GM23338 (cell line): ENCODE data around the gene WNK2. TPM values are rescaled to one million over a fixed set of nuclear protein-coding genes. Genes with fewer than 3 reads are reported as not detected.
"Not testable (repeated sequence)": the region's sequence is repeated elsewhere in the genome, so short reads cannot be mapped to it uniquely, and the experiment has no call there.

Experiments
- ATAC-seq: fragments of 200-7000 bp; cut with Tn5 transposase; 3 replicates; pipeline ENCODE4 v1.9.1; 2020
- DNase-seq: peaks from one replicate; pipeline ENCODE4 v3.0.0-alpha.2; 2015; ENCODE audit warnings: low spot score
- H2AFZ ChIP-seq: fragments of 200-600 bp; sonication (generic); 2 replicates; pipeline ENCODE4 v1.8.0; 2016; ENCODE audit warnings: antibody characterized with exemption, mild to moderate bottlenecking, moderate library complexity
- H3F3A ChIP-seq: fragments of 200-600 bp; sonication (generic); replicated peaks from 2 replicates; pipeline ENCODE4 v1.8.0; 2017; ENCODE audit warnings: antibody characterized with exemption, mixed run types, low read depth
- H3K27ac ChIP-seq: fragments of 200-600 bp; sonication (generic); 2 replicates; pipeline ENCODE4 v1.6.1; 2016; ENCODE audit warnings: low read depth
- H3K27me3 ChIP-seq: fragments of 200-600 bp; sonication (generic); 2 replicates; pipeline ENCODE4 v1.8.0; 2016; ENCODE audit warnings: mild to moderate bottlenecking, mixed run types, moderate library complexity; ENCODE audit not compliant: insufficient read depth
- H3K36me3 ChIP-seq: fragments of 200-600 bp; sonication (generic); 2 replicates; pipeline ENCODE4 v1.8.0; 2016; ENCODE audit warnings: mild to moderate bottlenecking; ENCODE audit not compliant: insufficient read depth
- H3K4me1 ChIP-seq: fragments of 200-600 bp; sonication (generic); 2 replicates; pipeline ENCODE4 v1.8.0; 2016; ENCODE audit warnings: mild to moderate bottlenecking, moderate library complexity; ENCODE audit not compliant: insufficient read depth
- H3K4me2 ChIP-seq: fragments of 200-600 bp; sonication (generic); 2 replicates; pipeline ENCODE4 v1.7.1; 2017; ENCODE audit warnings: mixed run types
- H3K4me3 ChIP-seq: fragments of 200-600 bp; sonication (generic); 2 replicates; pipeline ENCODE4 v1.6.1; 2016; ENCODE audit warnings: mixed run types
- H3K79me2 ChIP-seq: fragments of 200-600 bp; sonication (generic); replicated peaks from 2 replicates; pipeline ENCODE4 v1.8.0; 2017; ENCODE audit warnings: mild to moderate bottlenecking; ENCODE audit not compliant: insufficient read depth
- H3K9me2 ChIP-seq: fragments of 200-600 bp; sonication (generic); 2 replicates; pipeline ENCODE4 v1.8.0; 2017; ENCODE audit not compliant: insufficient read depth
- H4K20me1 ChIP-seq: fragments of 200-600 bp; sonication (generic); replicated peaks from 2 replicates; pipeline ENCODE4 v1.8.0; 2017; ENCODE audit warnings: mild to moderate bottlenecking; ENCODE audit not compliant: insufficient read depth
- H3K27ac Mint-ChIP-seq: 2 replicates; pipeline ENCODE4 v1.8.0; 2020; ENCODE audit warnings: inconsistent platforms, mild to moderate bottlenecking, moderate library complexity, mixed read lengths
- H3K27me3 Mint-ChIP-seq: 3 replicates; pipeline ENCODE4 v1.8.0; 2022; ENCODE audit warnings: low read depth, mild to moderate bottlenecking, moderate library complexity, mixed read lengths, inconsistent platforms; ENCODE audit not compliant: insufficient read depth, poor library complexity
- H3K36me3 Mint-ChIP-seq: 3 replicates; pipeline ENCODE4 v1.8.0; 2021; ENCODE audit warnings: low read depth, mild to moderate bottlenecking, inconsistent platforms, moderate library complexity, mixed read lengths
- H3K4me1 Mint-ChIP-seq: 3 replicates; pipeline ENCODE4 v1.8.0; 2020; ENCODE audit warnings: mild to moderate bottlenecking, inconsistent platforms, mixed read lengths
- H3K4me3 Mint-ChIP-seq: 3 replicates; pipeline ENCODE4 v1.8.0; 2021; ENCODE audit warnings: moderate library complexity, mild to moderate bottlenecking, inconsistent platforms, mixed read lengths
- H3K9me3 Mint-ChIP-seq: 3 replicates; pipeline ENCODE4 v1.8.0; 2020; ENCODE audit warnings: moderate library complexity, mild to moderate bottlenecking, inconsistent platforms, mixed read lengths
- CREB1 ChIP-seq: fragments of 250-450 bp; sonication (Bioruptor Pico); IDR thresholded peaks from 2 replicates; pipeline ENCODE4 v1.5.0; 2020; ENCODE audit warnings: low read depth, mild to moderate bottlenecking, moderate library complexity
- EZH2 ChIP-seq: fragments of 200-600 bp; sonication (generic); IDR thresholded peaks from one replicate; pipeline ENCODE4 v1.8.0; 2017; ENCODE audit warnings: antibody characterized with exemption, mild to moderate bottlenecking, low read depth; ENCODE audit not compliant: unreplicated experiment
- JUNB ChIP-seq: IDR thresholded peaks from one replicate; pipeline ENCODE4 v1.6.1; 2016; ENCODE audit warnings: antibody characterized with exemption; ENCODE audit not compliant: unreplicated experiment
- NANOG ChIP-seq: IDR thresholded peaks from 2 replicates; pipeline ENCODE4 v1.6.1; 2016; ENCODE audit warnings: antibody characterized with exemption, borderline replicate concordance
- POLR2AphosphoS5 ChIP-seq: IDR thresholded peaks from 2 replicates; pipeline ENCODE4 v1.6.1; 2016; ENCODE audit warnings: antibody characterized with exemption, low read depth
- ZNF331 ChIP-seq: fragments of 250-450 bp; sonication (Bioruptor Pico); IDR thresholded peaks from 2 replicates; pipeline ENCODE4 v1.5.0; 2020; ENCODE audit warnings: low read depth, mild to moderate bottlenecking, moderate library complexity
- polyA plus RNA-seq: library from polyadenylated mRNA; unstranded; fragments of >200 nt; fragmentation: Nextera tagmentation; extraction: Ambion mirVana; gene quantifications from 2 replicates; pipeline ENCODE4 v1.2.1, GENCODE V29; 2016
- total RNA-seq: library from RNA; depleted of rRNA; stranded (reverse); fragments of >200 nt; shearing (Covaris generic); gene quantifications from 2 replicates; pipeline ENCODE4 v1.2.3, GENCODE V29; 2014
- TF ChIP-seq, protein P1 (sequence below): IDR thresholded peaks from 2 replicates; pipeline ENCODE4 v1.6.1; 2016; ENCODE audit warnings: antibody characterized with exemption
- TF ChIP-seq, protein P2 (sequence below): fragments of 250-450 bp; sonication (Bioruptor Pico); IDR thresholded peaks from 2 replicates; pipeline ENCODE4 v1.5.0; 2020; ENCODE audit warnings: mild to moderate bottlenecking, moderate library complexity
- TF ChIP-seq, protein P3 (sequence below): IDR thresholded peaks from one replicate; pipeline ENCODE4 v1.6.1; 2018; ENCODE audit warnings: antibody characterized with exemption; ENCODE audit not compliant: unreplicated experiment
- TF ChIP-seq, protein P4 (sequence below), 2 experiments: fragments of 200-600 bp in 1 of 2; sonication (generic) in 1 of 2; conservative IDR thresholded peaks; 2 replicates each; pipeline versions ENCODE4 v1.5.1 to v1.6.1; 2016 to 2017; ENCODE audit warnings: antibody characterized with exemption in 2 of 2, low read depth in 2 of 2, mild to moderate bottlenecking in 2 of 2, moderate library complexity in 1 of 2

WNK2 gene
- total and polyA plus RNA-seq, 2 experiments from 2014 or later = 56.4 to 102 TPM

DNA sequence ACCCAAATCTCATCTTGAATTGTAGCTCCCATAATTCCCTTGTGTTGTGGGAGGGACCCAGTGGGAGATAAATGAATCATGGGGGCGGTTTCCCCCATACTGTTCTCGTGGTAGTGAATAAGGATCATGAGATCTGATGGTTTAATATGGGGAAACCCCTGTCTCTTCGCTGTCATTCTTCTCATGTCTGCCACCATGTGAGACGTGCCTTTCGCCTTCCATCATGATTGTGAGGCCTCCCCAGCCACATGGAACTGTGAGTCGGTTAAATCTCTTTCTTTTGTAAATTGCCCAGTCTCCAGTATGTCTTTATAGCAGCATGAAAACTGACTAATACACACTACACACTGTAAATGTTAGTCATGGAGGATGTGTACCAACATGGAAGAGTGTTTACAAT, 37.2 kb upstream of the WNK2 start:
- H3K9me3 Mint-ChIP-seq, DNase-seq, H3K36me3 ChIP-seq, H3K4me1 ChIP-seq, H3K27ac ChIP-seq, H3K9me2 ChIP-seq, H3K4me3 Mint-ChIP-seq, H3K27ac Mint-ChIP-seq, H2AFZ ChIP-seq, H3K27me3 ChIP-seq, H3K27me3 Mint-ChIP-seq, H3K79me2 ChIP-seq, H3F3A ChIP-seq, ATAC-seq, H3K4me2 ChIP-seq, H3K4me3 ChIP-seq, H3K36me3 Mint-ChIP-seq, H3K4me1 Mint-ChIP-seq, H4K20me1 ChIP-seq: not testable (repeated sequence)

DNA sequence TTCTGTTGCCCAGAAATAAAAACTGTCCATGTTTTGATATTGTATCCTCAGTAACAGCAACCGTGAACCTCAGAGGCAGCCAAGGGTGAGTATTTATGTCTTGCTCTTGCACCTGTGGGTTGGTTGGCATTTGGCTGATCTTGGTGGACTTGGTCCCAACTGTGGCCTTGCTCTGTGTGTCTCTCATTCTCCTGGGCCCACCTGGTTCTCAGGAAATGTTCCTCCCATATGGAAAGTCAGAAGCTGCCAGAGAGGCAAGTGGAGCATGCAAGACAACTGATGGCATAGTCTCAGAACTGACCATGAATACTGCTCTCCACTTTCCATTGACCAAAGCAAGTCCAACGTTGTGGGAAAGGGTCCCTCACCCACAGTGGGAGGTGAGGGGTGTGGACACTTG, 36.3 kb upstream of the WNK2 start:
- H3F3A ChIP-seq = no peaks in the 10 kb centered on the region
- H3K27ac ChIP-seq = no peak overlapping the region
- Mint-ChIP-seq H3K4me1 (peaks cover 6% of the 10 kb centered on the region; the same call in 2 of the 3 replicates), H3K9me3 (no peaks in the 10 kb centered on the region; the same call in 2 of the 3 replicates), H3K36me3 (no peaks in the 10 kb centered on the region), H3K27me3 (no peaks in the 10 kb centered on the region), H3K4me3 (no peak overlapping the region), H3K27ac (no peak overlapping the region)
- DNase-seq (no peak), ATAC-seq (no peak)
- no peak overlapping the region for H3K4me3 ChIP-seq
- no peak overlapping the region for H2AFZ ChIP-seq
- H3K27me3 ChIP-seq = no peaks in the 10 kb centered on the region
- H3K79me2 ChIP-seq = no peaks in the 10 kb centered on the region
- no peaks in the 10 kb centered on the region for H4K20me1 ChIP-seq
- no peaks in the 10 kb centered on the region for H3K4me1 ChIP-seq
- no peaks in the 10 kb centered on the region for H3K36me3 ChIP-seq
- no peak overlapping the region for H3K4me2 ChIP-seq
- no peaks in the 10 kb centered on the region; the same call in 1 of the 2 replicates for H3K9me2 ChIP-seq
- TF ChIP-seq, protein P1, sequence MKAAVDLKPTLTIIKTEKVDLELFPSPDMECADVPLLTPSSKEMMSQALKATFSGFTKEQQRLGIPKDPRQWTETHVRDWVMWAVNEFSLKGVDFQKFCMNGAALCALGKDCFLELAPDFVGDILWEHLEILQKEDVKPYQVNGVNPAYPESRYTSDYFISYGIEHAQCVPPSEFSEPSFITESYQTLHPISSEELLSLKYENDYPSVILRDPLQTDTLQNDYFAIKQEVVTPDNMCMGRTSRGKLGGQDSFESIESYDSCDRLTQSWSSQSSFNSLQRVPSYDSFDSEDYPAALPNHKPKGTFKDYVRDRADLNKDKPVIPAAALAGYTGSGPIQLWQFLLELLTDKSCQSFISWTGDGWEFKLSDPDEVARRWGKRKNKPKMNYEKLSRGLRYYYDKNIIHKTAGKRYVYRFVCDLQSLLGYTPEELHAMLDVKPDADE = no peak
- TF ChIP-seq, protein P2, sequence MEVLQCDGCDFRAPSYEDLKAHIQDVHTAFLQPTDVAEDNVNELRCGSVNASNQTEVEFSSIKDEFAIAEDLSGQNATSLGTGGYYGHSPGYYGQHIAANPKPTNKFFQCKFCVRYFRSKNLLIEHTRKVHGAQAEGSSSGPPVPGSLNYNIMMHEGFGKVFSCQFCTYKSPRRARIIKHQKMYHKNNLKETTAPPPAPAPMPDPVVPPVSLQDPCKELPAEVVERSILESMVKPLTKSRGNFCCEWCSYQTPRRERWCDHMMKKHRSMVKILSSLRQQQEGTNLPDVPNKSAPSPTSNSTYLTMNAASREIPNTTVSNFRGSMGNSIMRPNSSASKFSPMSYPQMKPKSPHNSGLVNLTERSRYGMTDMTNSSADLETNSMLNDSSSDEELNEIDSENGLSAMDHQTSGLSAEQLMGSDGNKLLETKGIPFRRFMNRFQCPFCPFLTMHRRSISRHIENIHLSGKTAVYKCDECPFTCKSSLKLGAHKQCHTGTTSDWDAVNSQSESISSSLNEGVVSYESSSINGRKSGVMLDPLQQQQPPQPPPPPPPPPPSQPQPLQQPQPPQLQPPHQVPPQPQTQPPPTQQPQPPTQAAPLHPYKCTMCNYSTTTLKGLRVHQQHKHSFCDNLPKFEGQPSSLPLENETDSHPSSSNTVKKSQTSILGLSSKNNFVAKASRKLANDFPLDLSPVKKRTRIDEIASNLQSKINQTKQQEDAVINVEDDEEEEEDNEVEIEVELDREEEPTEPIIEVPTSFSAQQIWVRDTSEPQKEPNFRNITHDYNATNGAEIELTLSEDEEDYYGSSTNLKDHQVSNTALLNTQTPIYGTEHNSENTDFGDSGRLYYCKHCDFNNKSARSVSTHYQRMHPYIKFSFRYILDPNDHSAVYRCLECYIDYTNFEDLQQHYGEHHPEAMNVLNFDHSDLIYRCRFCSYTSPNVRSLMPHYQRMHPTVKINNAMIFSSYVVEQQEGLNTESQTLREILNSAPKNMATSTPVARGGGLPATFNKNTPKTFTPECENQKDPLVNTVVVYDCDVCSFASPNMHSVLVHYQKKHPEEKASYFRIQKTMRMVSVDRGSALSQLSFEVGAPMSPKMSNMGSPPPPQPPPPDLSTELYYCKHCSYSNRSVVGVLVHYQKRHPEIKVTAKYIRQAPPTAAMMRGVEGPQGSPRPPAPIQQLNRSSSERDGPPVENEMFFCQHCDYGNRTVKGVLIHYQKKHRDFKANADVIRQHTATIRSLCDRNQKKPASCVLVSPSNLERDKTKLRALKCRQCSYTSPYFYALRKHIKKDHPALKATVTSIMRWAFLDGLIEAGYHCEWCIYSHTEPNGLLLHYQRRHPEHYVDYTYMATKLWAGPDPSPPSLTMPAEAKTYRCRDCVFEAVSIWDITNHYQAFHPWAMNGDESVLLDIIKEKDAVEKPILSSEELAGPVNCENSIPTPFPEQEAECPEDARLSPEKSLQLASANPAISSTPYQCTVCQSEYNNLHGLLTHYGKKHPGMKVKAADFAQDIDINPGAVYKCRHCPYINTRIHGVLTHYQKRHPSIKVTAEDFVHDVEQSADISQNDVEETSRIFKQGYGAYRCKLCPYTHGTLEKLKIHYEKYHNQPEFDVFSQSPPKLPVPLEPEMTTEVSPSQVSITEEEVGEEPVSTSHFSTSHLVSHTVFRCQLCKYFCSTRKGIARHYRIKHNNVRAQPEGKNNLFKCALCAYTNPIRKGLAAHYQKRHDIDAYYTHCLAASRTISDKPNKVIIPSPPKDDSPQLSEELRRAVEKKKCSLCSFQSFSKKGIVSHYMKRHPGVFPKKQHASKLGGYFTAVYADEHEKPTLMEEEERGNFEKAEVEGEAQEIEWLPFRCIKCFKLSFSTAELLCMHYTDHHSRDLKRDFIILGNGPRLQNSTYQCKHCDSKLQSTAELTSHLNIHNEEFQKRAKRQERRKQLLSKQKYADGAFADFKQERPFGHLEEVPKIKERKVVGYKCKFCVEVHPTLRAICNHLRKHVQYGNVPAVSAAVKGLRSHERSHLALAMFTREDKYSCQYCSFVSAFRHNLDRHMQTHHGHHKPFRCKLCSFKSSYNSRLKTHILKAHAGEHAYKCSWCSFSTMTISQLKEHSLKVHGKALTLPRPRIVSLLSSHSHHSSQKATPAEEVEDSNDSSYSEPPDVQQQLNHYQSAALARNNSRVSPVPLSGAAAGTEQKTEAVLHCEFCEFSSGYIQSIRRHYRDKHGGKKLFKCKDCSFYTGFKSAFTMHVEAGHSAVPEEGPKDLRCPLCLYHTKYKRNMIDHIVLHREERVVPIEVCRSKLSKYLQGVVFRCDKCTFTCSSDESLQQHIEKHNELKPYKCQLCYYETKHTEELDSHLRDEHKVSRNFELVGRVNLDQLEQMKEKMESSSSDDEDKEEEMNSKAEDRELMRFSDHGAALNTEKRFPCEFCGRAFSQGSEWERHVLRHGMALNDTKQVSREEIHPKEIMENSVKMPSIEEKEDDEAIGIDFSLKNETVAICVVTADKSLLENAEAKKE (CRISPR knock-in tag) = no peak
- TF ChIP-seq, protein P3, sequence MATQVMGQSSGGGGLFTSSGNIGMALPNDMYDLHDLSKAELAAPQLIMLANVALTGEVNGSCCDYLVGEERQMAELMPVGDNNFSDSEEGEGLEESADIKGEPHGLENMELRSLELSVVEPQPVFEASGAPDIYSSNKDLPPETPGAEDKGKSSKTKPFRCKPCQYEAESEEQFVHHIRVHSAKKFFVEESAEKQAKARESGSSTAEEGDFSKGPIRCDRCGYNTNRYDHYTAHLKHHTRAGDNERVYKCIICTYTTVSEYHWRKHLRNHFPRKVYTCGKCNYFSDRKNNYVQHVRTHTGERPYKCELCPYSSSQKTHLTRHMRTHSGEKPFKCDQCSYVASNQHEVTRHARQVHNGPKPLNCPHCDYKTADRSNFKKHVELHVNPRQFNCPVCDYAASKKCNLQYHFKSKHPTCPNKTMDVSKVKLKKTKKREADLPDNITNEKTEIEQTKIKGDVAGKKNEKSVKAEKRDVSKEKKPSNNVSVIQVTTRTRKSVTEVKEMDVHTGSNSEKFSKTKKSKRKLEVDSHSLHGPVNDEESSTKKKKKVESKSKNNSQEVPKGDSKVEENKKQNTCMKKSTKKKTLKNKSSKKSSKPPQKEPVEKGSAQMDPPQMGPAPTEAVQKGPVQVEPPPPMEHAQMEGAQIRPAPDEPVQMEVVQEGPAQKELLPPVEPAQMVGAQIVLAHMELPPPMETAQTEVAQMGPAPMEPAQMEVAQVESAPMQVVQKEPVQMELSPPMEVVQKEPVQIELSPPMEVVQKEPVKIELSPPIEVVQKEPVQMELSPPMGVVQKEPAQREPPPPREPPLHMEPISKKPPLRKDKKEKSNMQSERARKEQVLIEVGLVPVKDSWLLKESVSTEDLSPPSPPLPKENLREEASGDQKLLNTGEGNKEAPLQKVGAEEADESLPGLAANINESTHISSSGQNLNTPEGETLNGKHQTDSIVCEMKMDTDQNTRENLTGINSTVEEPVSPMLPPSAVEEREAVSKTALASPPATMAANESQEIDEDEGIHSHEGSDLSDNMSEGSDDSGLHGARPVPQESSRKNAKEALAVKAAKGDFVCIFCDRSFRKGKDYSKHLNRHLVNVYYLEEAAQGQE = no peak
- TF ChIP-seq NANOG (no peak), ZNF331 (CRISPR knock-in tag) (no peak), JUNB (no peak), POLR2AphosphoS5 (no peak), EZH2 (no peak), CREB1 (CRISPR knock-in tag) (no peak)
- TF ChIP-seq, protein P4, sequence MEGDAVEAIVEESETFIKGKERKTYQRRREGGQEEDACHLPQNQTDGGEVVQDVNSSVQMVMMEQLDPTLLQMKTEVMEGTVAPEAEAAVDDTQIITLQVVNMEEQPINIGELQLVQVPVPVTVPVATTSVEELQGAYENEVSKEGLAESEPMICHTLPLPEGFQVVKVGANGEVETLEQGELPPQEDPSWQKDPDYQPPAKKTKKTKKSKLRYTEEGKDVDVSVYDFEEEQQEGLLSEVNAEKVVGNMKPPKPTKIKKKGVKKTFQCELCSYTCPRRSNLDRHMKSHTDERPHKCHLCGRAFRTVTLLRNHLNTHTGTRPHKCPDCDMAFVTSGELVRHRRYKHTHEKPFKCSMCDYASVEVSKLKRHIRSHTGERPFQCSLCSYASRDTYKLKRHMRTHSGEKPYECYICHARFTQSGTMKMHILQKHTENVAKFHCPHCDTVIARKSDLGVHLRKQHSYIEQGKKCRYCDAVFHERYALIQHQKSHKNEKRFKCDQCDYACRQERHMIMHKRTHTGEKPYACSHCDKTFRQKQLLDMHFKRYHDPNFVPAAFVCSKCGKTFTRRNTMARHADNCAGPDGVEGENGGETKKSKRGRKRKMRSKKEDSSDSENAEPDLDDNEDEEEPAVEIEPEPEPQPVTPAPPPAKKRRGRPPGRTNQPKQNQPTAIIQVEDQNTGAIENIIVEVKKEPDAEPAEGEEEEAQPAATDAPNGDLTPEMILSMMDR (conservative IDR thresholded peaks at IDR 0.05; ENCODE audit: low read depth in 2 of 2) = no peak
